H1 (cell line): ENCODE measurements around the gene TAGLN3. TPM values are rescaled to one million over a fixed set of nuclear protein-coding genes. Genes with fewer than 3 reads are reported as not detected.

Source experiments
- CTCF ChIA-PET: fragments of 300-600 bp; sonication (Branson Sonifier 250); formaldehyde crosslinking; loops from one replicate; lab custom pipeline; 2021; ENCODE audit not compliant: partially characterized antibody; lab: Charles Lee
- POLR2A ChIA-PET: fragments of 300-600 bp; sonication (Branson Sonifier 250); formaldehyde crosslinking; loops from one replicate; lab custom pipeline; 2021; ENCODE audit warnings: inconsistent platforms; ENCODE audit not compliant: partially characterized antibody; lab: Charles Lee
- DNase-seq, 2 experiments: peaks; one replicate each; pipeline versions ENCODE4 v3.0.0 to v3.0.0-alpha.2; 2010 to 2022; ENCODE audit warnings: low spot score in 2 of 2, low read depth in 1 of 2, mixed read lengths in 1 of 2
- FAIRE-seq: peaks from 2 replicates; lab custom pipeline; 2011; peaks lifted over from hg19 to GRCh38; lab: Jason Lieb, UNC
- H2AFZ ChIP-seq: 2 replicates; pipeline ENCODE4 v1.8.1; 2012; ENCODE audit warnings: low read length, inconsistent platforms
- H2AK5ac ChIP-seq: 2 replicates; pipeline ENCODE4 v1.6.1; 2013; ENCODE audit warnings: low read depth, low read length
- H2BK120ac ChIP-seq: replicated peaks from 2 replicates; pipeline ENCODE3; 2013; ENCODE audit warnings: low read depth, low read length, inconsistent platforms
- H2BK12ac ChIP-seq: 2 replicates; pipeline ENCODE4 v1.6.1; 2013; ENCODE audit warnings: low read depth, low read length
- H2BK15ac ChIP-seq: 2 replicates; pipeline ENCODE4 v1.6.1; 2013; ENCODE audit warnings: low read length
- H2BK20ac ChIP-seq: 2 replicates; pipeline ENCODE4 v1.6.1; 2013; ENCODE audit warnings: low read length
- H2BK5ac ChIP-seq: 2 replicates; pipeline ENCODE4 v1.6.1; 2013; ENCODE audit warnings: low read depth, low read length
- H3K14ac ChIP-seq: 2 replicates; pipeline ENCODE4 v1.6.1; 2013; ENCODE audit warnings: inconsistent platforms; ENCODE audit not compliant: insufficient read length
- H3K18ac ChIP-seq: 2 replicates; pipeline ENCODE4 v1.6.1; 2013; ENCODE audit warnings: low read length; ENCODE audit errors: extremely low read depth
- H3K23ac ChIP-seq: 2 replicates; pipeline ENCODE4 v1.6.1; 2013; ENCODE audit warnings: inconsistent platforms; ENCODE audit not compliant: insufficient read length
- H3K23me2 ChIP-seq: 2 replicates; pipeline ENCODE4 v1.6.1; 2013; ENCODE audit warnings: low read depth, low read length
- H3K27ac ChIP-seq: 2 replicates; pipeline ENCODE4 v1.6.1; 2011; ENCODE audit warnings: low read depth, low read length, inconsistent platforms
- H3K27me3 ChIP-seq, 4 experiments: replicated peaks in 1 of 4; 1 replicate in 1 of 4; 2 replicates in 3 of 4; pipeline versions ENCODE4 v1.6.1 to v1.8.1; 2011 to 2013; ENCODE audit warnings: low read length in 3 of 4, mild to moderate bottlenecking in 3 of 4, inconsistent platforms in 2 of 4, mixed read lengths in 2 of 4, moderate library complexity in 1 of 4; ENCODE audit not compliant: control insufficient read depth in 3 of 4, insufficient read depth in 3 of 4; ENCODE audit errors: extremely low read depth in 1 of 4
- H3K36me3 ChIP-seq, 4 experiments: 2 replicates each; pipeline versions ENCODE4 v1.6.1 to v1.8.1; 2011 to 2013; ENCODE audit warnings: mild to moderate bottlenecking in 4 of 4, low read length in 3 of 4, moderate library complexity in 2 of 4, control low read depth in 1 of 4, inconsistent platforms in 1 of 4; ENCODE audit not compliant: insufficient read depth in 4 of 4, control insufficient read depth in 2 of 4
- H3K4ac ChIP-seq: replicated peaks from 2 replicates; pipeline ENCODE3; 2013; ENCODE audit warnings: low read length, low read depth, mixed read lengths, inconsistent platforms; ENCODE audit not compliant: insufficient read length
- H3K4me1 ChIP-seq, 4 experiments: replicated peaks in 1 of 4; 1 replicate in 1 of 4; 2 replicates in 3 of 4; pipeline versions ENCODE4 v1.6.1 to v1.8.1; 2011 to 2013; ENCODE audit warnings: low read length in 3 of 4, inconsistent platforms in 2 of 4, mixed read lengths in 1 of 4; ENCODE audit not compliant: insufficient read depth in 4 of 4, control insufficient read depth in 3 of 4
- H3K4me2 ChIP-seq, 2 experiments: 2 replicates each; pipeline versions ENCODE4 v1.6.1 to v1.8.1; 2011 to 2013; ENCODE audit warnings: low read depth in 2 of 2, low read length in 2 of 2, control low read depth in 1 of 2, inconsistent platforms in 1 of 2, mild to moderate bottlenecking in 1 of 2; ENCODE audit not compliant: insufficient read depth in 1 of 2
- H3K4me3 ChIP-seq, 4 experiments: fragments of 200-600, 300-600 bp in 1 of 4; sonication (generic), shearing (Covaris generic), sonication (Bioruptor Twin) in 1 of 4; 2 replicates each; pipeline versions ENCODE4 v1.5.1 to v1.8.1; 2011 to 2016; ENCODE audit warnings: low read length in 4 of 4, low read depth in 3 of 4, control low read depth in 2 of 4, inconsistent platforms in 2 of 4, mild to moderate bottlenecking in 2 of 4, mixed read lengths in 1 of 4, moderate library complexity in 1 of 4; ENCODE audit not compliant: insufficient read depth in 2 of 4; ENCODE audit errors: extremely low read depth in 1 of 4
- H3K56ac ChIP-seq: replicated peaks from 2 replicates; pipeline ENCODE3; 2013; ENCODE audit warnings: low read depth, mild to moderate bottlenecking, mixed read lengths, low read length, inconsistent platforms; ENCODE audit not compliant: insufficient read length
- H3K79me1 ChIP-seq: 2 replicates; pipeline ENCODE4 v1.6.1; 2013; ENCODE audit warnings: low read depth, low read length, control low read depth
- H3K79me2 ChIP-seq, 2 experiments: 2 replicates each; pipeline versions ENCODE4 v1.6.1 to v1.8.1; 2012 to 2013; ENCODE audit warnings: low read length in 2 of 2, mild to moderate bottlenecking in 2 of 2, inconsistent platforms in 1 of 2; ENCODE audit not compliant: insufficient read depth in 2 of 2, control insufficient read depth in 1 of 2
- H3K9ac ChIP-seq, 4 experiments: replicated peaks in 1 of 4; 1 replicate in 1 of 4; 2 replicates in 3 of 4; pipeline versions ENCODE4 v1.6.1 to v1.8.1; 2011 to 2013; ENCODE audit warnings: low read depth in 3 of 4, low read length in 3 of 4, control low read depth in 2 of 4, mild to moderate bottlenecking in 2 of 4, moderate library complexity in 2 of 4, inconsistent platforms in 1 of 4; ENCODE audit errors: extremely low read depth in 1 of 4
- H3K9me3 ChIP-seq, 2 experiments: 2 replicates each; pipeline versions ENCODE4 v1.6.1 to v1.8.1; 2012 to 2013; ENCODE audit warnings: mild to moderate bottlenecking in 2 of 2, moderate library complexity in 2 of 2, control low read depth in 1 of 2, inconsistent platforms in 1 of 2, low read depth in 1 of 2, low read length in 1 of 2, mixed read lengths in 1 of 2; ENCODE audit not compliant: insufficient read depth in 2 of 2
- H4K20me1 ChIP-seq, 2 experiments: replicated peaks in 1 of 2; 2 replicates each; pipeline versions ENCODE3 to v1.8.1; 2011 to 2013; ENCODE audit warnings: inconsistent platforms in 2 of 2, low read length in 2 of 2, mild to moderate bottlenecking in 1 of 2; ENCODE audit not compliant: insufficient read depth in 2 of 2, control insufficient read depth in 1 of 2
- H4K5ac ChIP-seq: 2 replicates; pipeline ENCODE4 v1.6.1; 2013; ENCODE audit warnings: low read length, low read depth, mixed read lengths, inconsistent platforms; ENCODE audit not compliant: insufficient read length
- H4K8ac ChIP-seq: 2 replicates; pipeline ENCODE4 v1.8.0; 2013; ENCODE audit warnings: mild to moderate bottlenecking, moderate library complexity, low read length, inconsistent platforms; ENCODE audit not compliant: insufficient read depth; ENCODE audit errors: extremely low read depth
- H4K91ac ChIP-seq: replicated peaks from 2 replicates; pipeline ENCODE3; 2013; ENCODE audit warnings: low read length, mixed read lengths, inconsistent platforms; ENCODE audit not compliant: insufficient read length
- NANOG ChIP-seq: IDR thresholded peaks from 2 replicates; pipeline ENCODE4 v1.6.1; 2011; ENCODE audit warnings: low read length, low read depth, mild to moderate bottlenecking, inconsistent platforms; ENCODE audit not compliant: insufficient read depth, poor library complexity, severe bottlenecking
- POU5F1 ChIP-seq: IDR thresholded peaks from 2 replicates; pipeline ENCODE4 v1.6.1; 2011; ENCODE audit warnings: low read depth, mild to moderate bottlenecking, low read length, moderate library complexity
- SIN3A ChIP-seq, 2 experiments: IDR thresholded peaks in 1 of 2; conservative IDR thresholded peaks in 1 of 2; 2 replicates each; pipeline ENCODE4 v1.6.1; 2011 to 2012; ENCODE audit warnings: low read length in 2 of 2, improper control_type of control experiment in 1 of 2, low read depth in 1 of 2, mild to moderate bottlenecking in 1 of 2
- SRF ChIP-seq: IDR thresholded peaks from 2 replicates; pipeline ENCODE4 v1.6.1; 2011; ENCODE audit warnings: mild to moderate bottlenecking, low read depth, low read length, moderate library complexity
- WGBS, 2 experiments: shearing (Covaris generic) in 1 of 2; methylation state at CpG; one replicate each; pipeline versions ENCODE4 v1.1.6 to v1.1.7; 2013 to 2015; ENCODE audit warnings: low lambda C conversion rate in 2 of 2, mixed read lengths in 2 of 2, inconsistent platforms in 1 of 2, low coverage in 1 of 2, missing lambda C conversion rate in 1 of 2; ENCODE audit not compliant: insufficient replicate concordance in 2 of 2, insufficient coverage in 1 of 2, insufficient read length in 1 of 2; ENCODE audit errors: extremely low coverage in 1 of 2, missing lambda C conversion rate in 1 of 2; 5-methylcytosine and 5-hydroxymethylcytosine counted together
- polyA plus RNA-seq, 7 experiments: library from polyadenylated mRNA; depleted of rRNA in 3 of 7; stranded (reverse) in 5 of 7; unstranded in 2 of 7; fragments of >200 nt in 5 of 7; fragments of 200-250 nt in 2 of 7; gene quantifications; 1 replicate in 5 of 7; 2 replicates in 1 of 7; 4 replicates in 1 of 7; pipeline versions ENCODE4 v1.2.1 to v1.2.3, GENCODE V29; 2011 to 2013; ENCODE audit warnings: missing spikeins in 2 of 7, mixed read lengths in 2 of 7
- total RNA-seq: library from RNA; stranded (reverse); fragmentation: NEBNext Ultra II Directional; extraction: Animal tissue kit (Norgen Biotek cat#: 25700); gene quantifications from 2 replicates; pipeline ENCODE4 v1.2.1, GENCODE V29; 2021

Gene TAGLN3
- total and polyA plus RNA-seq, 2 of the 8 experiments (the other 6 are each of a cell fraction or from before 2014, with no cell fraction given), result 6.3 to 7.5 TPM

- Histone ChIP-seq H2BK12ac (no peak overlapping the region), H3K18ac (no peak overlapping the region), H3K36me3 (no peaks in the 10 kb centered on the region), H4K5ac (no peak overlapping the region), H3K23ac (no peak overlapping the region), H4K91ac (no peak overlapping the region), H3K9me3 (no peaks in the 10 kb centered on the region), H3K4me1 (peaks cover 0 to 15% (median 11%) of the 10 kb centered on the region in 4 experiments; a peak in 4 of 7 replicates), H3K4me2 (peak overlapping the region; percentile 35 to 51; a peak in 3 of 4 replicates), H3K23me2 (no peaks in the 10 kb centered on the region), H3K79me2 (no peaks in the 10 kb centered on the region), H3K9ac (no peak overlapping the region), H3K4ac (no peak overlapping the region), H2BK20ac (no peak overlapping the region), H2BK120ac (no peak overlapping the region), H3K27ac (no peak overlapping the region), H3K4me3 (peak overlapping the region in 1 of 4 experiments; percentile 33; a peak in 2 of 8 replicates), H2AFZ (no peak overlapping the region), H3K14ac (no peak overlapping the region), H2BK5ac (no peak overlapping the region), H3K79me1 (no peaks in the 10 kb centered on the region), H2BK15ac (no peak overlapping the region), H4K8ac (no peak overlapping the region), H2AK5ac (no peak overlapping the region), H3K56ac (no peak overlapping the region), H3K27me3 (peaks cover 0 to 11% (median 10%) of the 10 kb centered on the region in 4 experiments; a peak in 5 of 7 replicates), H4K20me1 (peaks cover 0 to 2% of the 10 kb centered on the region in 2 experiments)
- 57% methylated on average over 4 of the region's 4 CpGs; no CpG with 5 or more reads in 1 of the 2 experiments for WGBS, 2 experiments
- DNase-seq (peak in 1 of 2 experiments; percentile 10), FAIRE-seq (peak; percentile 83)
- ChIA-PET POLR2A (interaction anchor here (1.0 kb wide), 1 partner anchor 72 kb away, joined by 3 read pairs; no protein-coding TSS in a partner anchor), CTCF (interaction anchor here (0.7 to 7.0 kb wide), 9 partner anchors 10 to 240 kb away, joined by 3 to 45 read pairs (median 4); no protein-coding TSS in a partner anchor)
- TF ChIP-seq POU5F1 (peak; percentile 77; the same call in 1 of the 2 replicates), SIN3A (conservative IDR thresholded peaks at IDR 0.05 in 1 of 2, IDR thresholded peaks at IDR 0.05 in 1 of 2; ENCODE audit: low read depth in 1 of 2, low read length in 2 of 2) (no peak), SRF (no peak), NANOG (peak; percentile 74)
These were observed 41.6 kb upstream of the TAGLN3 start for GRCh38 chr3:111956995-111957734.
